Muscle of back (tissue), 13 donors: ENCODE data around the gene MYO3A. TPM values are rescaled to one million over a fixed set of nuclear protein-coding genes. Genes with fewer than 3 reads are reported as not detected.
A peak's percentile ranks its signal among the peaks of the same experiment; 100 is the strongest.

Source experiments
- DNase-seq, 3 donors: peaks; one replicate each; pipeline versions ENCODE4 v3.0.0 to v3.0.0-alpha.2; 2013
- long read RNA-seq, 9 donors: transcript quantifications; one replicate each; lab custom pipeline, GENCODE V29; 2026
- polyA plus RNA-seq, 10 donors: library from polyadenylated mRNA; unstranded; fragments of 120-200 nt; gene quantifications; one replicate each; pipeline ENCODE4 v1.2.1, GENCODE V29; 2013; ENCODE audit not compliant: insufficient read length in 10 of 10

Gene MYO3A
- 1 to 10 TPM in 7 of 10 donors, under 1 TPM in 3; 0.46 to 2.1 (median 1.2) TPM for polyA plus RNA-seq
- long read RNA-seq, donor 1 = 0 reads
- long read RNA-seq, donor 2 = 0 reads
- long read RNA-seq, donor 3 = 0 reads
- long read RNA-seq, donor 4 = 0 reads
- long read RNA-seq, donor 5 = 0 reads
- long read RNA-seq, donor 6 = 0 reads
- long read RNA-seq, donor 7 = 0 reads
- long read RNA-seq, donor 8 = 0 reads
- long read RNA-seq, donor 9 = 0 reads

- peak in 2 of 3 donors; percentile 25 to 62 for DNase-seq
Measured at GRCh38 chr10:25933653-25934608, at the start of gene MYO3A. Gene MYO3A, plus strand, starts transcription at chr10:25934229. Its CDS starts 17,882 bp downstream, at chr10:25952111.

DNA sequence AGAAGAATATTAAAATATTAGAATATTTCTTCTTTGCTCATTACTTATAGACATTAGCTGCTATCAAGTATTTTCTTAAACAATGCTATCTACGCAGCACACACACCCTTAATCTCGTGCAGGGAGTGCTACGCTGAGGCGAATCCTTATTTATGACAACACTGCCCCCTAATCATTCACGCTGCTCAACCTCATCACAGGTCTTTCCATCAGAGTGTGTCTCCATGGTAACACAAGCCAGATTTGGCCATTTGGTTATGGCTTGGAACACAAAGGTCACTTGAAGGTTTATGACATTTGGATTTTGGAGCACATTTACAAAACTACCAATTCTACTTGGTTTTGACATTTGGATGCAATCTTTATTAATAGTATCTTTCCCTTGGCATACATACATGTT lies 45.4 kb upstream of the MYO3A start:
- DNase-seq = no peak

- no peak for DNase-seq
Measured at GRCh38 chr10:25890995-25891394, 43.0 kb upstream of the MYO3A start.

- DNase-seq = no peak
Measured at GRCh38 chr10:25895856-25896255, 38.2 kb upstream of the MYO3A start.

DNA sequence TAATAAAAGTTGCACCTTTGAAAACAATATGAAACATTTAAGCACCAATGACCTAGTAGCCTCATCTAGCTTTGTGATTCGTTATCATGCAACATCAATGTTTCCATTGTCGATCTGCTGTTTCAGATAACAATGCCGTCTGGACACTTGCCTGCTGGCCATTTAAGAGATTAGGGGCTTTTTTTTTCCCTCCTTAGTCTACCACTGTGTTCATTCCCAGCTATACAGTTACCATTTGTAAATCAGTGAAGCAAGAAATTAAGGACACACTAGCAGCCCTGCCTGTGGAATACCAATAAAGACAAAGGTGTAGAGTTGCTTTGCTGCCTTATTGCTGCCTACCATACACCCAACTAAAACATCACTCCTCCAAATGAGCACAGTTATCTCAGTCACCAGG lies 37.6 kb upstream of the MYO3A start:
- DNase-seq = no peak

- no peak for DNase-seq
Measured at GRCh38 chr10:25899304-25899703, 34.7 kb upstream of the MYO3A start.

- DNase-seq = no peak
Measured at GRCh38 chr10:25901199-25901598, 32.8 kb upstream of the MYO3A start.

DNA sequence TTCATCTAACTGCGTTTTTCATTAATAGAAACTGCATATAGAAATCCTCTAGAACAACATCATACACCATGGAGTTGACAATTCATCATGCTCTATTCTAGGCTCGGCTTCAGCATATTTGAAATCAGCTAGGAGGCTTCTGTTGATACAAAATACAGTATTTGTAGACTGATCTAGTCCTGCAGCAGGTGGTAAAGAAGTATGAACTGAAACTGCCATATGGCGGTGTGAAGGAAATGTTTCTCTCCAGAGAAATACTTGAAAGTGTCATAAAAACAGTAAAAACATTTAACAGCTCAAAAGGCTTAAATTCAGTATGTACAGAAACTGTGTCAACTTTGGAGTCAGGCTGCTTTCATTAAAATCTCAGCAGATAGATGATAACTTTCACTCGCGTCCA lies 32.0 kb upstream of the MYO3A start:
- no peak for DNase-seq

DNA sequence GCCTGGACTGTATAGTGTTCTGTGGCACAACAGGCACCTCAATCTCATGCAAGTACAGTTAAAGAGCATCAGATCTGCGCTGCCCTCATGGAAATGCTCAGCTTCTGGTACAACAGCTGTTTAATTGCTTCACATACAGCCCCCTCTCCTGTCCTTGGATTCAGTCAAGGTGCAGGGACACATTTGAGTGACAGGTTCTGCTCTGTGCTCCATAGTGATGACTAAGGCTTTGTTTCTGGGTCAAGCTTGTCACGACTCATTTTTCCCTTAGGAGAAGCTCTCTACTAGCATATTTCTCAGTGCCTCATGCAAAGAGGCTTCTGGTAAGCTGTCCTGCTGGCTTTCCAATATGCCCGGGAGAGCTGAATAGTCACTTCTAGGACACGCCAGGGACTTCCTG lies 26.8 kb upstream of the MYO3A start:
- no peak for DNase-seq

DNA sequence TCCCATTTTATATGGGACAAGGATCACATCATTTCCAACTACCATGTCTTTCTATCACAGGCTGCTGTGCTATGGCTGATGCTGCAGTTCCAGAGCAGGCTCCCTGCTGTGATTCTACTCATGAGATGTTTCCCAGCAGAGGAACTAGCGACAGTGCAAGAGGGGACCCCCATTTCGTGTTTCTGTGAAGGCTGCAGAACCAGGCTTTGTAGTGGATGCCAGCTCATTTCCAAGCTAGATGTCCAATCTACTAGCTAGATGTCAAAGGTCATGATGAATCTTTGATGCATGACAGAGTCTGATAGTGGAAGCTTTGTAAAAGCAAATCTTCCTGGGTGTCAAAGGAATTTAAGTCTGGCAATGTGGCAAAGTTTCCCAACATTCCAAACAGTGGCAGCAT lies 21.2 kb upstream of the MYO3A start:
- DNase-seq = no peak

GRCh38 chr10:25914776-25915175 lies 19.3 kb upstream of the MYO3A start:
- DNase-seq = peak; percentile 8 to 59 (median 32)

GRCh38 chr10:25934621-25935139 lies 651 bp downstream of the MYO3A start:
- peak in 2 of 3 donors; percentile 22 to 66 for DNase-seq

GRCh38 chr10:25938405-25938804 lies 4.4 kb downstream of the MYO3A start:
- DNase-seq = no peak

- DNase-seq = no peak
Measured at GRCh38 chr10:25944771-25945170, 10.7 kb downstream of the MYO3A start.

- no peak for DNase-seq
Measured at GRCh38 chr10:25952857-25953256, 18.8 kb downstream of the MYO3A start.

GRCh38 chr10:25954851-25955250 lies 20.8 kb downstream of the MYO3A start:
- DNase-seq = no peak

DNA sequence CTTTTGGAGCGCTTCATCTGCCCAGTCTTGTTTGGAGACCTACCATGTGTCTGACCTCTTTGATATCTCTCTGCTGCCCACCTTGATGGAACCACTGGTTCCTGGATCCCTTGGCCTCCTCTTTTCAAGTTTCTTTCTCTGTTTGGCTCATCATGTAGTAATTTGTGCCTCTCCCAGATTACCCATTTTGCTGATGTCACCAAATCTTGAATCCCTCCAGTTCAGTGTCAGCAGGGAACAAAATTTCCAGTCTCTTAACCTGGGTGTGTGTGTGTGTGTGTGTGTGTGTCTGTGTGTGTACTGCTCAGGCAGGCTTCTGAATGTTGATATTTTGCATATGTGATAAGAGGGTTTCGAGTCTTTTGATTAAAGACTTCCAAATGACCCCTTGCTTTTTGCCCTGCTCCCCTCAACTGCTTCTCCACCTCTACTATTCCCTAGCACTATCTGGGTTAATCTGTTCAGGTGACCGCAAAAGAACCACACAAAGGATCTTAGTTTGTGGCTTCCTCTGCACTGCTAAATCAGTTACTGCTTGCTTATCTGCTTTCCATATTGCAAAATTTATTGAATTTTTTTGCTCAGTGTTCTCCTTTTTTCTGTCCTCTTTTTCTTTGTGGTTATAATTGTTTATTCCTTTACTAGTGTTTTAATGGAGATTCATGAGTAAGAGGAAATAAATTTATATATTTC lies 25.7 kb downstream of the MYO3A start:
- DNase-seq = no peak

- no peak for DNase-seq
Measured at GRCh38 chr10:25965584-25965983, 31.6 kb downstream of the MYO3A start.

- no peak for DNase-seq
Measured at GRCh38 chr10:25966844-25967243, 32.8 kb downstream of the MYO3A start.

DNA sequence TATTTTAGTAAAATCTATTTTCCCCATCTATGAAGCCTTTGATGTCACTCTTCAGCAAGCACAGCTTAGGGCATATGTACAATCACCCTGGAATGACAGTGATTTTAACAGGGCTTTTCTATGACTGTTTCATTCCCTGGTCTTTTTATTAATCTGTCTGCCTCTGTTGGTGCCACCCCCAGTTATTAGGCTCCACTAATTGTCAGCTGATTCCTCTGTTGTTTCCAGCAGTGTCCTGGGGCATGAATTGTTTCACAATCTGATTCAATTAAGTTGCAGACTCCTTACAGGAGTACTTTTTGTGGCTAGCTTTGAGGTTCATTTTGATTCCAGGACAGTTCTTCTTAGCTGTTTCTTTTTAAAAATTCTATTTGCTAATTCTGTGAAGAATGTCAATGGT lies 38.6 kb downstream of the MYO3A start:
- no peak for DNase-seq

GRCh38 chr10:25974897-25975459 lies 40.9 kb downstream of the MYO3A start:
- DNase-seq = no peak

DNA sequence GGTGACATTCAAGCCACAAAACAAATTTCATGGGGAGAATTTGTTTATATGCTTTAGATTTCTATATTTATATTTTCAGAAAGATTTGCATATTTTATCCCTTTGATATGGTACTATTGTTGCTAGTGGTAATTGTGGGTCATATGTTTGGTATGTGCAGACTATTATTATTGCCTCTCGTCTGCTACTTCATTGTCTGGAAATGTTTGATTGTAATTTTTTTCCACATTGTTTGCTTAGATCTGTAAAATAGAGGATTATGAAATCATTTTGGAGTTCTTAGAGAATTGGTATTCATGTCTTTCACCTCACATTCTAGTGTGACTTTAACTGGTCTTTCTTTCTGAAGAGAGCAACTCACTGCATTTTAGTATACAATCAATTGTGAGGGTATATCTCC lies 44.7 kb downstream of the MYO3A start:
- DNase-seq = no peak
